ENCODE measurements around the gene KRT83.

KRT83 gene

GRCh38 chr12:52320784-52321400 is at the start of gene KRT83:
Gene KRT83, minus strand, starts transcription at chr12:52321398. Its CDS starts 63 bp downstream, at chr12:52321335.
- no peak for DNase-seq (ENCODE audit: low read depth in 2 of 2)

GRCh38 chr12:52369809-52370208 is 48.6 kb upstream of the KRT83 start:
- no peak for DNase-seq (ENCODE audit: low read depth in 2 of 2)

GRCh38 chr12:52369211-52369610 is 48.0 kb upstream of the KRT83 start:
- no peak for DNase-seq (ENCODE audit: low read depth in 2 of 2)

- DNase-seq (ENCODE audit: low read depth in 2 of 2), result no peak
These were observed 47.3 kb upstream of the KRT83 start for GRCh38 chr12:52368508-52368907.

- no peak for DNase-seq (ENCODE audit: low read depth in 2 of 2)
These were observed 46.7 kb upstream of the KRT83 start for GRCh38 chr12:52367876-52368275.

- no peak for DNase-seq (ENCODE audit: low read depth in 2 of 2)
These were observed 45.7 kb upstream of the KRT83 start, which contains the start of gene KRT85 for GRCh38 chr12:52366738-52367485. Gene KRT85, minus strand, starts transcription at chr12:52367481. Its CDS starts 76 bp downstream, at chr12:52367405.

GRCh38 chr12:52364901-52365489 is 43.8 kb upstream of the KRT83 start:
- no peak for DNase-seq (ENCODE audit: low read depth in 2 of 2)

- no peak for DNase-seq (ENCODE audit: low read depth in 2 of 2)
These were observed 42.9 kb upstream of the KRT83 start for GRCh38 chr12:52364061-52364460.

GRCh38 chr12:52363111-52363679 is 42.0 kb upstream of the KRT83 start:
- DNase-seq (ENCODE audit: low read depth in 2 of 2), result no peak

- no peak for DNase-seq (ENCODE audit: low read depth in 2 of 2)
These were observed 41.0 kb upstream of the KRT83 start for GRCh38 chr12:52362118-52362726.

- DNase-seq (ENCODE audit: low read depth in 2 of 2), result no peak
These were observed 40.4 kb upstream of the KRT83 start for GRCh38 chr12:52361553-52361952.

GRCh38 chr12:52360663-52361271 is 39.6 kb upstream of the KRT83 start:
- DNase-seq (ENCODE audit: low read depth in 2 of 2), result no peak

- DNase-seq (ENCODE audit: low read depth in 2 of 2), result no peak
These were observed 39.0 kb upstream of the KRT83 start for GRCh38 chr12:52360106-52360662.

GRCh38 chr12:52359621-52360061 is 38.4 kb upstream of the KRT83 start:
- no peak for DNase-seq (ENCODE audit: low read depth in 2 of 2)

GRCh38 chr12:52358575-52359350 is 37.6 kb upstream of the KRT83 start:
- DNase-seq (ENCODE audit: low read depth in 2 of 2), result no peak

GRCh38 chr12:52356762-52357580 is 35.8 kb upstream of the KRT83 start:
- no peak for DNase-seq (ENCODE audit: low read depth in 2 of 2)

- DNase-seq (ENCODE audit: low read depth in 2 of 2), result no peak
These were observed 35.0 kb upstream of the KRT83 start for GRCh38 chr12:52356031-52356761.

- DNase-seq (ENCODE audit: low read depth in 2 of 2), result no peak
These were observed 34.0 kb upstream of the KRT83 start for GRCh38 chr12:52355176-52355575.

GRCh38 chr12:52354200-52354599 is 33.0 kb upstream of the KRT83 start:
- DNase-seq (ENCODE audit: low read depth in 2 of 2), result no peak

Measured in stimulated activated CD4-positive, alpha-beta T cell treated with anti-CD3 and anti-CD28 coated beads, Interleukin-4, amount 100 ng/mL, for 48 hours (primary cell).